ENCODE measurements around the gene FSTL3. TPM values are rescaled to one million over a fixed set of nuclear protein-coding genes. Genes with fewer than 3 reads are reported as not detected.

The FSTL3 gene
- total and polyA plus RNA-seq, 2 of the 13 experiments (the other 11 are each of a cell fraction or from before 2014, with no cell fraction given) = 13.5 to 15.6 TPM

GRCh38 chr19:628168-628567 lies 48.0 kb upstream of the FSTL3 start:
- H3K27ac ChIP-seq (ENCODE audit: extremely low read length, insufficient read depth, low read length) = no peak overlapping the region
- DNase-seq (ENCODE audit: low spot score) = no peak
- H3K9ac ChIP-seq (ENCODE audit: insufficient read depth, low read depth, low read length) = no peak overlapping the region
- peaks cover 8 to 37% of the 10 kb centered on the region in 2 experiments for H3K36me3 ChIP-seq (replicated peaks in 1 of 2; ENCODE audit: control insufficient read depth in 1 of 2, insufficient read depth in 2 of 2, low read length in 2 of 2)
- H2AFZ ChIP-seq (ENCODE audit: low read length) = no peak overlapping the region
- no peak overlapping the region for H3K4me3 ChIP-seq (replicated peaks in 1 of 3; ENCODE audit: insufficient read depth in 1 of 3, low read depth in 2 of 3, low read length in 3 of 3)
- peaks cover 7% of the 10 kb centered on the region; the same call in 1 of the 2 replicates for H4K20me1 ChIP-seq (ENCODE audit: insufficient read depth, low read length)
- peaks cover 30% of the 10 kb centered on the region for H3K79me2 ChIP-seq (ENCODE audit: insufficient read depth, low read length)
- H3K4me2 ChIP-seq (ENCODE audit: low read depth, low read length) = no peak overlapping the region
- in situ Hi-C loops (cut with HindIII; ENCODE audit: extremely low pct_ligation_motif_present, low pct_unique_long_range_greater_than_20kb) = no loop called here
- H3K9me3 ChIP-seq (ENCODE audit: low read length) = no peaks in the 10 kb centered on the region
- ChIA-PET CTCF (ENCODE audit: low intra/inter-chr PET ratio, low total read pairs) (interaction anchor here (0.8 kb wide), 1 partner anchor 78 kb away, joined by 3 read pairs; no protein-coding TSS in a partner anchor), POLR2A (no interaction called here)
- WGBS (ENCODE audit: low lambda C conversion rate) = 94% methylated on average over 13 of the region's 19 CpGs
- no TSS peak for BruUV-seq (replicated peaks)
- H3K4me1 ChIP-seq (ENCODE audit: insufficient read depth, low read length) = peaks cover 25% of the 10 kb centered on the region
- ATAC-seq = no peak
- intact Hi-C loops (cut with micrococcal nuclease; ENCODE audit: unreplicated experiment) = no loop called here
- FAIRE-seq = no peak
- no peaks in the 10 kb centered on the region; a peak in 1 of 5 replicates for H3K27me3 ChIP-seq (ENCODE audit: control insufficient read depth in 1 of 2, insufficient read depth in 2 of 2, low read length in 2 of 2)
- TF ChIP-seq PRPF4 (IDR thresholded peaks at IDR 0.05; ENCODE audit: low read depth, low read length, poor library complexity, severe bottlenecking) (peak; percentile 21), CAMTA2 (CRISPR knock-in tag; IDR thresholded peaks at IDR 0.05; ENCODE audit: borderline replicate concordance) (no peak), SALL1 (CRISPR knock-in tag; IDR thresholded peaks at IDR 0.05) (no peak), PREB (CRISPR knock-in tag; IDR thresholded peaks at IDR 0.05) (no peak), ZBTB38 (CRISPR knock-in tag; IDR thresholded peaks at IDR 0.05) (peak; percentile 91), ZNF264 (CRISPR knock-in tag; IDR thresholded peaks at IDR 0.05) (no peak), ATF7-NPFF (CRISPR knock-in tag; IDR thresholded peaks at IDR 0.05; ENCODE audit: low read depth) (no peak), ZNF12 (CRISPR knock-in tag; IDR thresholded peaks at IDR 0.05) (no peak), ZNF263 (CRISPR knock-in tag; IDR thresholded peaks at IDR 0.05) (peak; percentile 64; the same call in 1 of the 2 replicates), ZNF468 (CRISPR knock-in tag; IDR thresholded peaks at IDR 0.05) (no peak), ZNF576 (CRISPR knock-in tag; IDR thresholded peaks at IDR 0.05) (no peak), STAG1 (CRISPR knock-in tag; IDR thresholded peaks at IDR 0.05) (peak; percentile 29; the same call in 1 of the 2 replicates), SRSF4 (IDR thresholded peaks at IDR 0.05; ENCODE audit: low read depth, low read length, poor library complexity, severe bottlenecking) (no peak), PBX3 (CRISPR knock-in tag; IDR thresholded peaks at IDR 0.05; ENCODE audit: borderline replicate concordance) (no peak), ZNF530 (CRISPR knock-in tag; IDR thresholded peaks at IDR 0.05; ENCODE audit: low read depth) (no peak), DPF2 (CRISPR knock-in tag; IDR thresholded peaks at IDR 0.05; ENCODE audit: borderline replicate concordance, low read depth) (no peak), ZBTB8A (CRISPR knock-in tag; IDR thresholded peaks at IDR 0.05; ENCODE audit: borderline replicate concordance, low read depth) (no peak), HOXA3 (CRISPR knock-in tag; IDR thresholded peaks at IDR 0.05) (peak; percentile 54; the same call in 1 of the 2 replicates), TEAD2 (CRISPR knock-in tag; IDR thresholded peaks at IDR 0.05) (no peak), RCOR2 (CRISPR knock-in tag; IDR thresholded peaks at IDR 0.05) (no peak), ZNF777 (CRISPR knock-in tag; IDR thresholded peaks at IDR 0.05) (no peak), FOXA3 (CRISPR knock-in tag; IDR thresholded peaks at IDR 0.05) (no peak)

Data from HepG2 (cell line).